Limb (tissue), 2 donors: ENCODE measurements around the gene EMC10.
"Not testable (repeated sequence)": the region's sequence is repeated elsewhere in the genome, so short reads cannot be mapped to it uniquely, and the experiment has no call there.

ENCODE experiments used
- DNase-seq, 2 donors: peaks; one replicate each; pipeline ENCODE4 v3.0.0-alpha.2; 2016; ENCODE audit errors: extremely low spot score in 2 of 2

The EMC10 gene

GRCh38 chr19:50476224-50476906, at the start of gene EMC10, which contains the start of gene GARIN5A:
Gene EMC10 (plus strand): TSS chr19:50476507. CDS start chr19:50476545, 38 bp downstream.
Gene GARIN5A (minus strand): TSS chr19:50476848. CDS start chr19:50476388, 460 bp downstream.
- DNase-seq, result peak; percentile 92 to 98

- DNase-seq, result no peak
Measured at GRCh38 chr19:50427318-50427925, 48.9 kb upstream of the EMC10 start.

GRCh38 chr19:50427997-50428425, 48.3 kb upstream of the EMC10 start:
- DNase-seq, result peak; percentile 82 to 89

- no peak for DNase-seq
Measured at GRCh38 chr19:50428772-50429463, 47.4 kb upstream of the EMC10 start.

- DNase-seq, result no peak
Measured at GRCh38 chr19:50430888-50431342, 45.4 kb upstream of the EMC10 start.

DNA sequence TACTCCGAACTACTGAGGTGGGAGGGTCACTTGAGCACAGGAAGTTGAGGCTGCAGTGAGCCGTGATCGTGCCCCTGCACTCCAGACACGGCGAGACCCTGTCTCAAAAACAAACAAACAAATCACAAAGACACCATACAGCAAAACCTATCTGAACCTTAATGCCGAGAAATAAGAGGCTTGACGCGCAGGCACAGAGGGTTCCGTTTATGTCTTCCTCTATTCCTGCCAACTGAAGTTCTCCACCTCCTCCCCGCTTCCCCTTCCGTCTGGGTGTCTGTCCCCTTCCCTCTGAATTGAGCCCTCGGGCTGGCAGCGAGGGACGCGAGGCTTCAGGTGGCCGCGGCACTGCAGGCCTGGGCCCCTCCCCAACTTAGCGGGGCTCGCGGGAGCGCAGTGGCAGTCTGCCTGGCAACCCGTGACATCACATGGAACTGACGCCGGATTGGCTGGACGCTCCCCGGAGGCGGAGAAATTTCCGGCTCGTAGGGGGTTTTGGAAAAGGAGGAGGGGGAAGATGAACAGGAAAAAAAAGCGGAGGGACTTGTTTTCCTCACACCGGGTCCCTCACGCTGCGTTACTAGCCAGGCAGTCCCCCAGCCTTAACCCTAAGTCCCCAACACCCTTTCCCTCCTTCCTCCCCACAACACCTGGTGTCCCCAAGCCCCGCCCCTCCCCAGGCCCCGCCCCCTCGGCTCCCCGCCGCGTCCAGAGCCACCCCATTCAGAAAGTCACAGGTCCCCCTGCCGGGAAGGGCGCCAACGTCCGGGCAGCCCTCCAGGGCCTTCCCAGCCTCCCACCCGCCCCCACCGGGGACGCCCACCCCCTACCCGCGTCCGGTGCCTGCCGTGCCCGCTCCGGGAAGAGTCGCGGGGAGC, 44.7 kb upstream of the EMC10 start:
- DNase-seq, result peak; percentile 89 to 96

GRCh38 chr19:50432221-50433028, 43.9 kb upstream of the EMC10 start, which contains the start of gene MYBPC2:
Gene MYBPC2 (plus strand): TSS chr19:50432892. CDS start chr19:50432954, 62 bp downstream.
- peak; percentile 36 to 82 for DNase-seq

GRCh38 chr19:50433201-50434180, 42.8 kb upstream of the EMC10 start:
- no peak for DNase-seq

DNA sequence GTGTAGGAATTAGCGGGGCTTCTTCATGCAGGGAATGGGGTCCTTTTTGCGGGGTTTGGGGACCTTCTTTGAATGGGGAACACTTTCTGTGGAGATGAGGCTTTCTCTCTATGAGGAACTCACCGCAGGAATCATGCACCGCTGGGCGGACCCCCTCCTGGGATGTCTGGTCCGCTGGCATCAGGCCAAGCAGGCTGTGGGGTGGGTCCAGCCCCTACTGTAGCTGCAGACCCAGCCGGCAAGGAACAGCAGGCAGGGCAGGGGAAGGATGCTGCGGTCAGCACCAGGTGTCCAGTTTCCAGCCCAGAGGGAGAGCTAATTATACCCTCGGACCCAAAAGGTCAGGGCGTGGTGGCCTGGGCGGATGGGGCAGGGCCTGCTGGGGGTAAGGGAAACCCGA, 41.8 kb upstream of the EMC10 start:
- no peak for DNase-seq

DNA sequence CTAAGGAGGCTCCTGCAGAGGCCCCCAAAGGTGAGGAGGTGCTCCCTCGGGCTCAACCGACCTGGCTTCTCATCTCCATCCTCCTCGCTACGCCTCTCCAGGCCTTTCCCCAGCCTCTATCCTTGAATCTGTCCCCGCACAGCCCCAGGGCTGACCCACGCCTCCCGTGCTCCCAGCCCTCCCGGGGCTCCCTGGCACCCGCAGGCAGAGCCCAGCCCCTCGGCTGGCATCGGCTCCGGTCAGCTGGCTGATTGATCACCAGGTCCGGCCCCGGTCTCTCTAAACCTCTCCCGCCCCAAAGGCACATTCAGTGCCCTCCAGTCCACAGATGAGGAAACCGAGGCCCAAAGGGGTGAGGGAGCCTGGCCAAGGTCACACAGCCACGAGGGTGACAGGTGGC, 41.1 kb upstream of the EMC10 start:
- no peak for DNase-seq

DNA sequence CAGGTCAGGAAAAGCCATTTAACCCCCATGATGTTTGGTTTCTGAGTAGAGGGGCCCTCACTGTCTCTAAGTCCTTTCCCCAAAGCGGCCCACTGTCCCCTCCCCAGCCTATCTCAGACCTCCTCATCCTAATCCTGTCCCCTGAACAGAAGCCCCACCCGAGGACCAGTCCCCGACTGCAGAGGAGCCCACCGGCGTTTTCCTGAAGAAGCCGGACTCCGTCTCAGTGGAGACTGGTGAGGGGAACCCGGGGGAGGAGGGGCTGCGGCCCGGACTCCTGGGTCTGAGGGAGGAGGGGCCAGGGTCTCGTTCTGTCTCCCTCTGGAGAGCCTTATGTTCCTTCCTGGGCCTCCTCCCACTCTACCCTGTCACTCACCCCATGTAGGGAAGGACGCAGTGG, 40.7 kb upstream of the EMC10 start:
- no peak for DNase-seq

DNA sequence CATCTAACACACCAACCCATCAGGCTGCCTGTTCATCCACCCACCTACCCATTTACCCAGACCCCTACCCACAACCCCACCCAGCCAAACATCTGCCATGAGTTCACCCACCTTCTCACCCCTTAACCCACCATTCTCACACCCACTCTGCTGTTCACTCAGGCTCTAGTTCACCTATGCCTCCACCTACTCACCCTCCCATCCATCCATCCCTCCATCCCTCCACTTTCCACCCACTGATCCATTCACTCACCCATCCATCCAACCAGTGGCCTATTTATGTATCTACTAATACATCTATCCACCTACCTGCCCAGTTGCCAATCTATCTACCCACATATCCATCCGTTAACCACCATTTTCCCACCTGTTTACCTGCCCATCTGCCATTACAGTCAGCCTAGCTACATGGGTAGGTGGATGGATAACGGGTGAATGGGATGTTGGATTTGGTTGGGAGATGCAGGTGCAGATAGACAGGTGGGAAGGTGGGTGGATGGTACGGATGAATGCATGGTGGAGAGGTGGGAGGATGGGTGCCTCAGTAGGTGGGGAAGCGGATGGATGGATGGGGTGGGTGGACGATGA, 38.4 kb upstream of the EMC10 start:
- no peak for DNase-seq

DNA sequence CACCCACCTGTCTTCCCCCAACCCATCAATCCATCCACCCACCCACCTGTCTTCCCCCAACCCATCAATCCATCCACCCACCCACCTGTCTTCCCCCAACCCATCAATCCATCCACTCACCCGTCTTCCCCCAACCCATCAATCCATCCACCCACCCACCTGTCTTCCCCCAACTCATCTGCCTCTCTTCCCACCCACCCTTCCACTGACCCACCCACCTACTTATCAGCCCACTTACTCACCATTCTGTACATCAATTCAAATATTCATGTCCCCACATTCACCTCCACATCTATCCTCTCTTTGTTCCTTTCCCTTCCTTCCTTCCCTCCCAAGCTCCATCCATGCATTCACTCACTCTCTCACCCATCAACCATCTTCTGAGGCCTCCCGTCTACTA, 37.2 kb upstream of the EMC10 start:
- DNase-seq, result not testable (repeated sequence)

- DNase-seq, result no peak
Measured at GRCh38 chr19:50444059-50444458, 32.2 kb upstream of the EMC10 start.

GRCh38 chr19:50447053-50447452, 29.3 kb upstream of the EMC10 start:
- no peak for DNase-seq

GRCh38 chr19:50447750-50448149, 28.6 kb upstream of the EMC10 start:
- DNase-seq, result no peak

DNA sequence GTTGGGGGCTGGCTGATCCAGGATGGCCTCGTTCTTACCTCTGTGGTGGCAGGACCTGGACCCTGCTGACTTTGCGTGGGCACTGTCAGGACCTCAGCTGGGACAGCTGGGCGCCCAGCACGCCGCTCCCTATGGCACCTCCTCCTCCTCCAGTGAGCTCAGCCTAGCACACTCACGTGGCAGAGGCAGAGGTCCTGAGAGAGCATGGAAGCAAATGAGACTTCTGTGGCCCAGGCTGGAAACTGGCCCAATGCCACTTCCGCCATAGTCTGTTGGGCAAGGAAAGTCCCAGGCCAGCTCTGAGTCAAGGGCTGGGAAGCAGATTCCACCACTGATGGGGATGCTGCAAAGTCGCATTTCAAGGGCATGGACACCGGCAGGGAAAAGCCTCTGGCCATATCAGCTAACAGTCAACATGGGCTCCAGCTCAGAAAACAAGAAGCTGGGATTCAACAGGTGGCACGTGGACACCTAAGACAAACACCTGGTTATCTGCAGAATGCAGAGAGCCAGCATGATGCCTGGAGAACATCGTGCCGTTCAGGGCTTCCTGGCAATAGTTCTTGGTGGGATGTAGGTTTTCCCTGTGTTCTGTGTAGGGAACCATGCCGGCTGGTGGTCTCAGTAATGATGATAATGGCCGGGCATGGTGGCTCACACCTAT, 26.9 kb upstream of the EMC10 start:
- DNase-seq, result no peak
